Heart left ventricle (tissue), 16 donors: ENCODE data around the gene ANXA10. TPM values are rescaled to one million over a fixed set of nuclear protein-coding genes. Genes with fewer than 3 reads are reported as not detected.

ENCODE experiments used
- ATAC-seq, 4 donors: fragments of 200-7000 bp; cut with Tn5 transposase; one replicate each; pipeline ENCODE4 v1.9.1; 2020 to 2022; ENCODE audit warnings: moderate library complexity in 4 of 4, mild to moderate bottlenecking in 3 of 4, moderate number of reproducible peaks in 1 of 4
- DNase-seq, 5 donors: peaks; one replicate each; pipeline ENCODE4 v3.0.0-alpha.2; 2020
- H3K27ac ChIP-seq, 12 donors: fragments of 200-600 bp; sonication (generic) in 4 of 12; one replicate each; pipeline versions ENCODE4 v1.5.0 to v1.8.0; 2016 to 2022; ENCODE audit warnings: mild to moderate bottlenecking in 2 of 12
- H3K27me3 ChIP-seq, 9 donors: fragments of 200-600 bp; sonication (generic) in 2 of 9; one replicate each; pipeline versions ENCODE4 v1.5.1 to v1.8.0; 2016 to 2022; ENCODE audit warnings: mild to moderate bottlenecking in 3 of 9
- H3K36me3 ChIP-seq, 9 donors: fragments of 200-600 bp; sonication (generic) in 2 of 9; one replicate each; pipeline versions ENCODE4 v1.5.0 to v1.8.0; 2018 to 2022; ENCODE audit warnings: mild to moderate bottlenecking in 2 of 9
- H3K4me1 ChIP-seq, 12 donors: fragments of 200-600 bp; sonication (generic) in 4 of 12; one replicate each; pipeline versions ENCODE4 v1.5.0 to v1.8.0; 2016 to 2022; ENCODE audit warnings: mild to moderate bottlenecking in 3 of 12
- H3K4me3 ChIP-seq, 12 donors: fragments of 200-600 bp; sonication (generic) in 4 of 12; one replicate each; pipeline versions ENCODE4 v1.5.0 to v1.8.0; 2017 to 2022; ENCODE audit warnings: mild to moderate bottlenecking in 9 of 12, moderate library complexity in 4 of 12
- H3K9me3 ChIP-seq, 12 donors: fragments of 200-600 bp; sonication (generic) in 4 of 12; one replicate each; pipeline versions ENCODE4 v1.5.0 to v1.8.0; 2016 to 2022; ENCODE audit warnings: mild to moderate bottlenecking in 1 of 12
- POLR2A ChIP-seq, 2 donors: fragments of 450-650 bp; IDR thresholded peaks; one replicate each; pipeline ENCODE4 v1.6.1; 2017; ENCODE audit warnings: antibody characterized with exemption in 2 of 2, mild to moderate bottlenecking in 2 of 2, moderate library complexity in 2 of 2
- WGBS, 4 donors: extraction: QIAGEN DNeasy Blood & Tissue Kit in 2 of 4; methylation state at CpG; one replicate each; pipeline versions ENCODE4 v1.1.5 to v1.1.7; 2013 to 2018; 5-methylcytosine and 5-hydroxymethylcytosine counted together
- intact Hi-C, 10 donors: fragments of 100-400 bp; cut with DNase I; formaldehyde crosslinking; loops; one replicate each; pipeline versions ENCODE4 v1.11.1 to v1.14.2; 2022
- long read RNA-seq, 3 donors: library from polyadenylated mRNA; unstranded; transcript quantifications; one replicate each; pipeline ENCODE4 v2.0.0, GENCODE V29; 2020 to 2021
- polyA plus RNA-seq, 2 donors: library from polyadenylated mRNA; stranded (reverse); fragments of 200-250 nt; gene quantifications; one replicate each; pipeline ENCODE4 v1.2.3, GENCODE V29; 2013
- total RNA-seq, 9 donors: library from RNA; depleted of rRNA in 2 of 9; stranded (reverse); fragments of >200 nt in 2 of 9; fragmentation: NEBNext Ultra II Directional in 3 of 9; extraction: Animal tissue kit (Norgen Biotek cat#: 25700) in 3 of 9; gene quantifications; one replicate each; pipeline versions ENCODE4 v1.1.0 to v1.2.4, GENCODE V29; 2016 to 2023
- TF ChIP-seq, protein P1 (sequence below), 12 donors: fragments of 200-600 bp; sonication (generic) in 4 of 12; IDR thresholded peaks; one replicate each; pipeline versions ENCODE4 v1.5.0 to v1.8.0; 2018 to 2022; ENCODE audit warnings: antibody characterized with exemption in 12 of 12, mild to moderate bottlenecking in 5 of 12
- donor health status: ischemic (EF 13 %, LVEDD 7.1; RV severe dilation, severe dysfunction).
- donor health status: healthy with polysubstance abuse.
- donor health status: DM: no; HTN: yes; CAD: no.
- donor health status: DM: no; HTN: no; CAD: no.
- donor health status: ischemic (EF 25% LVEDD 6.9; RV normal size, moderate dysfunction).
- donor health status: ischemic (EF 25% LVEDD 5.7; RV mildly dilated, moderate dysfunction).
- donor health status: healthy.
- donor health status: DM: yes; HTN: yes; CAD: no.
- donor health status: ischemic (EF 35%, LVEDD 5.7; RV mildly dilated, moderate dysfunction).
- donor health status: nonischemic (EF 11% LVEDD 7.7; RV severe dilation, severe dysfunction).
- donor health status: DM: yes; HTN: yes; CAD: no.
- donor health status: PGD.
- donor health status: ischemic (EF 29% LVEDD 5.4; RV normal size, mild dysfunction).
- donor health status: nonischemic (EF 23%, LVEDD 6.1; RV moderate dilation, normal function).

The ANXA10 gene, protein sequence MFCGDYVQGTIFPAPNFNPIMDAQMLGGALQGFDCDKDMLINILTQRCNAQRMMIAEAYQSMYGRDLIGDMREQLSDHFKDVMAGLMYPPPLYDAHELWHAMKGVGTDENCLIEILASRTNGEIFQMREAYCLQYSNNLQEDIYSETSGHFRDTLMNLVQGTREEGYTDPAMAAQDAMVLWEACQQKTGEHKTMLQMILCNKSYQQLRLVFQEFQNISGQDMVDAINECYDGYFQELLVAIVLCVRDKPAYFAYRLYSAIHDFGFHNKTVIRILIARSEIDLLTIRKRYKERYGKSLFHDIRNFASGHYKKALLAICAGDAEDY
- total RNA-seq (not detected), polyA plus RNA-seq (not detected)
- long read RNA-seq, donor 1 = 0 reads
- long read RNA-seq, donor 2 = 0 reads
- long read RNA-seq, donor 3 = 0 reads

DNA sequence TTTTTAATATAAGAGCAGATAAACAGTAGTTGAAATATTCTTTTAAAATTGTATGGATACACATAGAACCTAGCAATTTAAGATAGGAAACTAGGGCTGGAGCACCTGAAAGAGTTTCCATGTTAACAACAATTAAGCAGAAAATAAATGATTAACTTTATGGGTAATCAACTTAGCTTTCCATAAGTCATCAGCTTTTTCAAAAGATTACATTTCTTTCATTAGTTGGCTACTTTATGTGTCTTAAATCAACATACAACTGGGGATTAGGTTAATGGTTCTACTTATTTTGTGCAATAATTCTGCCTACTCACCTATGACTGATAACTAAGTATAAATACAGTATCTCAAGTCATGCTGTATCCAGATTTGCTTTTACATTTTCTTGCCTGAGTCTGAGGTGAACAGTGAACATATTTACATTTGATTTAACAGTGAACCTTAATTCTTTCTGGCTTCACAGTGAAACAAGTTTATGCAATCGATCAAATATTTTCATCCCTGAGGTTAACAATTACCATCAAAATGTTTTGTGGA, at the start of gene ANXA10:
Gene ANXA10 (plus strand): TSS at position 362 of the 537 bp plus-strand sequence. CDS start 164 bp downstream, at position 526.
- TF ChIP-seq POLR2A (IDR thresholded peaks at IDR 0.05) = no peak
- TF ChIP-seq, protein P1, sequence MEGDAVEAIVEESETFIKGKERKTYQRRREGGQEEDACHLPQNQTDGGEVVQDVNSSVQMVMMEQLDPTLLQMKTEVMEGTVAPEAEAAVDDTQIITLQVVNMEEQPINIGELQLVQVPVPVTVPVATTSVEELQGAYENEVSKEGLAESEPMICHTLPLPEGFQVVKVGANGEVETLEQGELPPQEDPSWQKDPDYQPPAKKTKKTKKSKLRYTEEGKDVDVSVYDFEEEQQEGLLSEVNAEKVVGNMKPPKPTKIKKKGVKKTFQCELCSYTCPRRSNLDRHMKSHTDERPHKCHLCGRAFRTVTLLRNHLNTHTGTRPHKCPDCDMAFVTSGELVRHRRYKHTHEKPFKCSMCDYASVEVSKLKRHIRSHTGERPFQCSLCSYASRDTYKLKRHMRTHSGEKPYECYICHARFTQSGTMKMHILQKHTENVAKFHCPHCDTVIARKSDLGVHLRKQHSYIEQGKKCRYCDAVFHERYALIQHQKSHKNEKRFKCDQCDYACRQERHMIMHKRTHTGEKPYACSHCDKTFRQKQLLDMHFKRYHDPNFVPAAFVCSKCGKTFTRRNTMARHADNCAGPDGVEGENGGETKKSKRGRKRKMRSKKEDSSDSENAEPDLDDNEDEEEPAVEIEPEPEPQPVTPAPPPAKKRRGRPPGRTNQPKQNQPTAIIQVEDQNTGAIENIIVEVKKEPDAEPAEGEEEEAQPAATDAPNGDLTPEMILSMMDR (IDR thresholded peaks at IDR 0.05) = no peak
- DNase-seq (no peak), ATAC-seq (no peak)
- Histone ChIP-seq H3K27ac (no peak within 1 kb of the TSS), H3K9me3 (peaks cover 0 to 26% (median 9%) of the 10 kb centered on the region in 12 donors), H3K4me1 (no peaks in the 10 kb centered on the region), H3K36me3 (no peaks in the 10 kb centered on the region), H3K27me3 (no peaks in the 10 kb centered on the region), H3K4me3 (no peak within 1 kb of the TSS)
- intact Hi-C loops = no loop called here
- WGBS, 4 donors = 85 to 90% (median 88%) methylated on average over 1 of the region's 1 CpG

DNA sequence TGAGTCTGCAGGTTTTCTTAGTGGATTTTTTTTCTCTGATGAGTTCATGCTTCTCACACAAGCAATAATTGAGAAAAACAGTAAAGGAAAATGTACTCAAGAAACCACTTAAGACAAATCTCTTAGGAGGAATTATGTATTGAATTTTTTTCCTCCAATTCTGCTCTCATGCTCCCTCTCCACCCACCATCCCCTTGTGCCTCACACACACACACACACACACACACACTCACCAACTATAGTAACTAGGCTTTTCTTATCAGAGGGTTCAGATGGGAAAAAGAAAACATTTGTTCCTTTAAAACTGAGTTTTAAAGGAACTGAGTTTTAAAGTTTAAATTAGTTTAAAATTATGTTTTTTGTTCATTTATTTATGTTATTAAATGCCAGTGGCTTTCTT, 47.0 kb upstream of the ANXA10 start:
- intact Hi-C loops = no loop called here
- Histone ChIP-seq H3K4me3 (no peak overlapping the region), H3K27me3 (no peaks in the 10 kb centered on the region), H3K4me1 (no peaks in the 10 kb centered on the region), H3K27ac (no peak overlapping the region), H3K9me3 (peaks cover 0 to 18% (median 4%) of the 10 kb centered on the region in 12 donors), H3K36me3 (no peaks in the 10 kb centered on the region)
- TF ChIP-seq POLR2A (IDR thresholded peaks at IDR 0.05) = no peak
- TF ChIP-seq, protein P1 (IDR thresholded peaks at IDR 0.05) = no peak
- no peak for DNase-seq
- no peak for ATAC-seq

DNA sequence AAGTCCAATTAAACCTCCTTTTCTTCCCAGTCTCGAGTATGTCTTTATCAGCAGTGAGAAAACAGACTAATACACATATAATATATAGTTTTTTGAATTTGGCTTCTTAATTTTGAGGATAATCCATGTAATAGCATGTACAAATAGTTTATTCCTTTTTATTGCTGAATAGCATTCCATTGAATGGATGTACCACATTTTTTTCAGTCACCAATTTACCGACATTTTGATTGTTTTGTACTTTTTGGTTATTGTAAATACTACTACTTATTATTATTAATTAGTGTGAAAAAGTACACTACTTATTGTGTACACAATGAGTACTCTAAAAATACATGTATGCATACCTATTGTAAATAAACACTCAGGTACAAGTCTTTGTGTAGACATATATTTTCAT, 42.3 kb upstream of the ANXA10 start:
- Histone ChIP-seq H3K4me3 (no peak overlapping the region), H3K9me3 (peaks cover 0 to 29% (median 4%) of the 10 kb centered on the region in 12 donors), H3K4me1 (no peaks in the 10 kb centered on the region), H3K27ac (no peak overlapping the region), H3K36me3 (no peaks in the 10 kb centered on the region), H3K27me3 (no peaks in the 10 kb centered on the region)
- no peak for DNase-seq
- TF ChIP-seq, protein P1 (IDR thresholded peaks at IDR 0.05) = no peak
- TF ChIP-seq POLR2A (IDR thresholded peaks at IDR 0.05) = no peak
- no peak for ATAC-seq
- 60 to 67% (median 63%) methylated on average over 2 of the region's 2 CpGs for WGBS, 4 donors
- intact Hi-C loops = no loop called here

DNA sequence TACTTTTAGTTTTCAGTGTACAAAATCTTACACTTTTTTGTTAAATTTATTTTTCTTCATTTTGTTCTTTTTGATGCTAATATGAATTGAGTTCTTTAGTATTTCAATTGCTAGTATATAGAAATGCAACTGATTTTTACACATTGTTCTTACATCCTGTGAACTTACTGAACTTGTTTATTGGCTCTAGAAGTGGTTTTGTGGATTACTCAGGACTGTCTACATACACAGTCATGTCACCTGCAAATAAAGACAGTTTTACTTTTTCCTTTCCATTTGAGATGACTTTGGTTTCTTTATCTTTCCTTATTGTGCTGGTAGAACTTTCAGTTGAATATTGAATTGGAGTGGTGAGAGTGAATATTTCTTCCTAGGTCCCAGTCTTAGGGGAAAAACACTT, 40.8 kb upstream of the ANXA10 start:
- intact Hi-C loops = no loop called here
- Histone ChIP-seq H3K4me1 (no peaks in the 10 kb centered on the region), H3K9me3 (peaks cover 0 to 29% (median 4%) of the 10 kb centered on the region in 12 donors), H3K27ac (no peak overlapping the region), H3K27me3 (no peaks in the 10 kb centered on the region), H3K4me3 (no peak overlapping the region), H3K36me3 (no peaks in the 10 kb centered on the region)
- TF ChIP-seq, protein P1 (IDR thresholded peaks at IDR 0.05) = no peak
- TF ChIP-seq POLR2A (IDR thresholded peaks at IDR 0.05) = no peak
- no peak for DNase-seq
- ATAC-seq = no peak
